HG02678 (cell line): Measurements from ENCODE around the gene SLC16A7.

Experiments used
- ATAC-seq: cut with Tn5 transposase; IDR thresholded peaks from one replicate; pipeline ENCODE4 v1.9.1; 2021; ENCODE audit warnings: mild to moderate bottlenecking, moderate library complexity; ENCODE audit not compliant: unreplicated experiment

Gene SLC16A7

GRCh38 chr12:59828521-59828920, 232.7 kb downstream of the SLC16A7 start:
- ATAC-seq = no peak

GRCh38 chr12:59833408-59833807, 237.6 kb downstream of the SLC16A7 start:
- no peak for ATAC-seq

GRCh38 chr12:59834659-59835474, 239.0 kb downstream of the SLC16A7 start:
- peak; percentile 64 for ATAC-seq
